HG03139 (cell line): ENCODE measurements around the gene SDHB.

Source experiments
- ATAC-seq: cut with Tn5 transposase; IDR thresholded peaks from one replicate; pipeline ENCODE4 v1.9.1; 2021; ENCODE audit not compliant: unreplicated experiment

The SDHB gene

DNA sequence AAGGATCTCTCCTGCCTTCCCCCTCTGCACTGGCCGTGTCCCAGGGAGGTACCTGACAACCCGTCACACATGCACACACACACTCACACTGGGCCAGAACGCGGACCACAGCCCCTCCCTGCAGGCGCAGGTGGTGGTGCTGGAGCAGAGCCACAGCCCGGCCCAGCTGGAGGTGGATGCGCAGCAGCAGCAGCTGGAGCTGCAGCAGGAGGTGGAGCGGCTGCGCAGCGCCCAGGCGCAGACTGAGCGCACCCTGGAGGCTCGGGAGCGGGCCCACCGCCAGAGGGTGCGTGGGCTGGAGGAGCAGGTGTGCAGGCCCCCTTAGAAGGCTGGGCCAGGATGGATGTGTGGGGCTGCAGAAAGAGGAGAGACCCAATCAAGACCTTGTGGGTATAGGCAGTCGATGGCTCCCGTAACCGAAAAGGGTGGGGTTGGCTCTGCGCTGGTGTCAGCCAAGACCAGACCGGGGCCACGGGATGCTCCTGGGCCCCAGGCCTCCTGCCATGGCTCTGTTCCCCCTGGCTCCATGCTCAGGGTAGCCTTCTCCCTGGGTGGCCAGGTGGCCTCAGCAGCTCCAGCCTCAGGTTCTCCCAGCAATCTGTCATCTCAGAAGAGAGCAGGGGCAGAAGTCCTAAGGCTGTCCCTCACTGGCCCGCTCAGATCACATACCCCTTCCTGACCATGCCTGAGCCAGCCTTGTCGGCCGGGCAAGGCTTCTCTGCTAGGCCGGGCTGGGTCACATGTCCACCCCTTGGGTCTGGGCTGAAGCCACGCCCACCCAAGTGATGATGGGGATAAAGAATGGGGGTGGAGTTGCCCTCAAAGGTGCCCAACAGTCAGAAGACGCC is 82.3 kb downstream of the SDHB start:
- ATAC-seq, result no peak

GRCh38 chr1:16970132-16970910 is 83.5 kb downstream of the SDHB start:
- ATAC-seq, result no peak

DNA sequence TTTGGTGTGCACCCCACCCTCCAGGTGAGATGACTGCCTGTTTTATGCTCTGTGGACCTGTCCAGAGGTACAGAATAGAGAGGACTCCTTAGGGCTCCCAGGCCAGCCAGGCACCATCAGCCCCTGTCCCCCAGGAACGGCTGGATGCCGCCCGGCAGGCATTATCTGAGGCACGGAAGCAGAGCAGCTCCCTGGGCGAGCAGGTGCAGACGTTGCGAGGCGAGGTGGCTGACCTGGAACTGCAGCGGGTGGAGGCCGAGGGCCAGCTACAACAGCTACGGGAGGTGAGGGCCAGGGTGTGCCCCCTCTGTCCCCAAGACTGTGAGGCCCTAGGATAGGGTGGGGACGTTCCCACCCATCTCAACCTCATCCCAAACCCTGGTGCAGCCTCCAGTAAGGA is 84.2 kb downstream of the SDHB start:
- ATAC-seq, result no peak

GRCh38 chr1:16969057-16969611 is 84.7 kb downstream of the SDHB start:
- no peak for ATAC-seq
